HG03439 (cell line): ENCODE results near the gene SUCLG2.
"Not testable (repeated sequence)": the region's sequence is repeated elsewhere in the genome, so short reads cannot be mapped to it uniquely, and the experiment has no call there.

ENCODE experiments used
- ATAC-seq: cut with Tn5 transposase; IDR thresholded peaks from one replicate; pipeline ENCODE4 v1.9.1; 2021; ENCODE audit warnings: mild to moderate bottlenecking, moderate library complexity; ENCODE audit not compliant: unreplicated experiment

SUCLG2 gene

DNA sequence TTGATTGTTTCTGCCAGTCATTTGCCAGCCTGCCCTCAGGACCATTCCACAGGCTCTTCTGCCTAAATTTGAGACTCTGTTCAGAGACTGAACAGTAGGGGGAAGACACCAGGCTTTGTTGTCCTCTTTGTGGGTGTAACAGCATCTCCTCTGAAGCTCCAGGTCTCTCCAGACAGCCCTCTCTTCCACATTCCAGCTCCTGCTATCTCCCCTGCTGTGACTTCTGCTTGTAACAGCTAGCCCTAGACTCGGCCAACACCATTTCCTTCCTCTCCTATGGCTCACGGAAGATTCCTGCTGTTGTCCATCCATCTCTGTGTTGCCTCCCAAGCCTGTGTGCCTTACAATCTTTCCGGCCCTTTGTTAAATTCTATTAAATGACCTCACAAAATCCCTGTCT is 40.2 kb downstream of the SUCLG2 start:
- no peak for ATAC-seq

DNA sequence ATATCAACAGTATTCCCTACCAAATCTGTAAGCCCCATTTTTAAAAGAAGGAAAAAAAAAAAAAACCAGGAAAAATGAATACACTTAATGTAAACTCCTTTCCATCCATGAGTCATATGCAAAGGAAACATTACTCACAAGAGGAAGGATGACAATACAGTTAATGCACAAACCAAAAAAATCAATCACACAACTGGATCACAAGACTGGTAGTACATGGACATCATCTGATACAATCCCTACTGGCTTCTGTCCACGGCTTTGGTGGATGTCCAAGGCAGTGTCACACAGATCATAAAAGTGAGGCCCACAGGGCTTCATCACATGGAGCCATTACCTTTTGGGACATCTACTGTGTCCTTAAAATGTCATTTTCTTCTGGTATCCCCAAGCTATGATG is 44.0 kb downstream of the SUCLG2 start:
- ATAC-seq = no peak

DNA sequence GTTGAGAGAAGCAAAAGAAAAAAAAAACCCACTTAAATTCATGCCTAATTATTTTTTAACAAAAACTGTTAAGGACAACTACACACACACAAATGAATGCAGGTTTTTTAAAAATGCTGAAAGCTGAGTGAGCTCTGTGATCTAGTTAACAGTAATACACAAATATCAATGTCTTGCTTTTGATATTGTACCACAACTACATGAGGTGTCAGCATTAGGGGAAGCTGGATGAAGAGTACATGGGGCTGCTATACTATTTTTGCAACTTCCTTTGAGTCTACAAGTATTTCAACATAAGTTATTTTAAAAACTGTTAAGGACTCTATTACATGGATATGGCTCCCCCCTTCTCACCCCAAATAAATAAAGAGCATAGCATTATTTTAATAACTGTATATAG is 44.7 kb downstream of the SUCLG2 start:
- ATAC-seq = no peak

DNA sequence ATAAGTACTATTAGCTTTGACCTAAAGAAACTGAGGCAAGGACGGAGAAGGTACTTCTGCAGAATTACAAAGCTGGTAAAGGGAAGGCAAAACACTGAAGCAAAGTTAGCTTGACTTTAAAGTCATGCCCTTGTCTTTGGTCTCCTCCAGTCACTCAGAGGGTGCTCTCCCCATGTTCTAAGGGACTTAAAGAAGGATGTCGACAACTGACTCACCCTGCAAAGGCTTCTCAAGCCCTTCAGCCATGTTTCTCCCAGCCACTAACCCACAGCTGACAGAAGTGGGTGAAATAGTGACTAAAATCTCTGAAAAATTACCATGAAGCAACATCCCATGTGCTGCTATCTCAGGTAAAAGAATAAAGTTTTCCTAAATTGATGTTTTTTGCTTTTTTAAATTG is 46.4 kb downstream of the SUCLG2 start:
- ATAC-seq = no peak

GRCh38 chr3:67605377-67605776 is 49.0 kb downstream of the SUCLG2 start:
- ATAC-seq = no peak

- no peak for ATAC-seq
Measured at GRCh38 chr3:67602816-67603215, 51.6 kb downstream of the SUCLG2 start.

DNA sequence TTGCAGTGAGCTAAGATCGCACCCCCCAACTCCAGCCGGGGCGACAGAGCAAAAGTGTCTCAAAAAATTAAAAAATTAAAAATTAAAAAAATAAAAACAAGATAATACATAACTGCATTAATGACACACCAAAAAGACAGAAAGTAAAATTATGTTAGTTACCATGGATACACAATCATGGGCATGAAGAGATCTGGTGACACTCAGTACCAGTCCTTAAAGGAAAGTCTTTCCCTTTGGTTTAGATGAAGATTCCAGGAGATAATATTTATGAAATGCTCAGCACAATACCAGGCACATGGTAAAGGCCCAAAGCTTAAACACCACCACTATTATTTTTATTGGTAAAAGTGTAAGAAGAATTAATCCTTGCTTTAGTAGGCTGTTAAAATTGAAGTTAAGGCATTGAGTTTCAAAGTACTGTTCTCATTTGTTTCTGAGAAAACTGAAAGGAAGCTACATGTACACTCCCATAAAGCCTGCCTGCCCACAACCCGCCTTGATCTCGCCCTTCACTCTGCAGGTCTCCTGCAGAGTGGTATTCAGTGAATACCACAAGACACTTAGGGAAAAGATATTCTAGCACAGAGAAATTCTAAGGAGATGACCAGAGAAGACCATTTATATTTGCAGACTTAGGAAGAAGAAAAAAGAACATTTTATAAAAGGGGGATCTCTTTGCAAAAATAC is 52.3 kb downstream of the SUCLG2 start:
- ATAC-seq = no peak

- no peak for ATAC-seq
Measured at GRCh38 chr3:67601385-67601784, 53.0 kb downstream of the SUCLG2 start.

- no peak for ATAC-seq
Measured at GRCh38 chr3:67599821-67600220, 54.6 kb downstream of the SUCLG2 start.

DNA sequence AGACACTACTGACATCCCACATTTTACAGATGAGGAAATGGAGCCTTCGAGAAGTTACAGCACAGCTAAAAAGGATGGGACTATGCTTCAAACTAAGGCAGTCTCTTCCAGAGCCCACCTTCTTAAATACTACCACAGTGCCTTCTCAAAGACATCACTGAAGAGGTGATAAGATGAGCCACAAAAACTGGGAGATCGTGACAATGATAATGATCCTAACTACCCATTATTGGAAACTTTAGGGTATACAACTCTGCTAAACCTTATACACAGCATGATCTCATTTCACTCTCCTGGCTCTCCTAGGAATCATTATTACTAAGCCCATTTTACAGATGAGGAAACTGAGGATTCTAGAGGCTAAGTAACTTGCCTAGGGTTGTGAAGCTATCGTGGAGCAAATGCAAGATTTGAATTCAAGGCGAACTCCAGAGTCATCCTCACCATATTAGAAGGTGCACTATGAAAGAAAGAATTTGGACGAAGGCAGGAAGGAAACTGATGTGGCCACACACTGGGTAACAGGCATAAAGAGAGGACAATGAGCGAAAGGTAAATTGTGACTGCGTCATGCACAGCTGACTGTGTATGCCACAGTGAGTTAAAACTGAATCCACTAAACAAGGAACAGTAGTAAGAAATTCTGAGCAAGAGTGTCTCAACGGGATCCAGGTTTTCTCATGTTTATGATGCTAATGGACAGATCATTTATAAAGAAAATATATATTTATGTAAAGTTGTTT is 55.4 kb downstream of the SUCLG2 start:
- ATAC-seq = no peak

- ATAC-seq = no peak
Measured at GRCh38 chr3:67595424-67595823, 59.0 kb downstream of the SUCLG2 start.

- no peak for ATAC-seq
Measured at GRCh38 chr3:67593761-67594234, 60.6 kb downstream of the SUCLG2 start.

- ATAC-seq = no peak
Measured at GRCh38 chr3:67592057-67592456, 62.4 kb downstream of the SUCLG2 start.

DNA sequence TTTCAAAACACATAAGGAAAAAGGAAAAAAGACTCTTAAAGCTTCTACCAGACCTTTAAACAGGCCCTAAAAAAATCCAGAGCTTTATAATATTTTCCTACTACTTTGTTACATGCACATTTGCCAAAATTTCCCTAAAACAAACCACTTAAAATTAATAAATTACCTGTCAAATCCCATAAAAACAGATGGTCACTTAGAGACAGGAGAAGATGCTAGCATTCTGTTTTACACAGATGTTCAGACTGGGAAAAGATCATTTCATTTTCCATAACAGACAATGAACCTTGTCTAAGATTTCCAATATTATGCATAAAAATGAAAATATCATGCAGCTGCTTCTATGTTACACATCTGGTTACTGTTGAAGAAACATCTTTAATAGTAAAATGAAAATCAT is 66.6 kb downstream of the SUCLG2 start:
- ATAC-seq = no peak

GRCh38 chr3:67587301-67587700 is 67.1 kb downstream of the SUCLG2 start:
- no peak for ATAC-seq

DNA sequence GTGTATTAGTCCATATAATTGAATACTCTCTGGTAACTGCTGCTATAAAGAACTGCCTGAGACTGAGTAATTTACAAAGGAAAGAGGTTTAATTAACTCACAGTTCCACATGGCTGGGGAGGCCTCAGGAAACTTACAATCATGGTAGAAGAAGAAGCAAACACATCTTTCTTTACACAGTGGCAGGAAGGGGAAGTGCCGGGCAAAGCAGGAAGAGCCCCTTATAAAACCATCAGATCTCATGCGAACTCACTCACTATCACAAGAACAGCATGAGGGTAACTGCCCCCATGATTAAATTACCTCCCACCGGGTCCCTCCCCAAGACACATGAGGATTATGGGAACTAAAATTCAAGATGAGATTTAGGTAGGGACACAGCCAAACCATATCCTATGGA is 69.8 kb downstream of the SUCLG2 start:
- ATAC-seq = not testable (repeated sequence)

- no peak for ATAC-seq
Measured at GRCh38 chr3:67580430-67581000, 73.9 kb downstream of the SUCLG2 start.

GRCh38 chr3:67578416-67578815 is 76.0 kb downstream of the SUCLG2 start:
- ATAC-seq = no peak

- no peak for ATAC-seq
Measured at GRCh38 chr3:67576441-67576840, 78.0 kb downstream of the SUCLG2 start.

- no peak for ATAC-seq
Measured at GRCh38 chr3:67569324-67569723, 85.1 kb downstream of the SUCLG2 start.

- ATAC-seq = no peak
Measured at GRCh38 chr3:67567893-67568292, 86.5 kb downstream of the SUCLG2 start.

DNA sequence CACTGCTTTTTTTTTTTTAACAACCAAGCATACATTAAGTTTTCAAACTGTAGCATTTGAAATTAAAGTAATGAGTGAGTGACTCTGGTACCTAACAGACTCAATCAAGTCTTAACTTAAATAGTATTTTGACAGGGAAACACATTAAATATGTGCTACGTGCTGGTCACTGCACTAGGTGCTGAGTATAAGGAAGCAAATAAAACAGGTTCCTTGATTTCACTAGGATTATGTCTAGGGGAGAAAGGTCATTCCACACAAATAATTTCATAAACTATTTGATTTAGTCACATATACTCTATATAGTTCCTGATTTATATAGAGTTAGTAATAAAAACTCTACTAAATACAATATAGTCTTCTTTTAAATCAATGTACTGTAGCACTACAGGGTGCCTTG is 89.4 kb downstream of the SUCLG2 start:
- ATAC-seq = no peak
